Measurements from ENCODE around the gene SORCS2.

- TF ChIP-seq SP2 (tag by site-specific recombination; IDR thresholded peaks at IDR 0.05), result no peak
- no peak for TF ChIP-seq ZNF221 (tag by site-specific recombination; IDR thresholded peaks at IDR 0.05; ENCODE audit: borderline replicate concordance)
- no peak for TF ChIP-seq ZNF140 (tag by site-specific recombination; IDR thresholded peaks at IDR 0.05)
- TF ChIP-seq KLF17 (tag by site-specific recombination; IDR thresholded peaks at IDR 0.05), result no peak
- no peak for TF ChIP-seq CTCF (tag by site-specific recombination; IDR thresholded peaks at IDR 0.05)
- TF ChIP-seq, protein P1, sequence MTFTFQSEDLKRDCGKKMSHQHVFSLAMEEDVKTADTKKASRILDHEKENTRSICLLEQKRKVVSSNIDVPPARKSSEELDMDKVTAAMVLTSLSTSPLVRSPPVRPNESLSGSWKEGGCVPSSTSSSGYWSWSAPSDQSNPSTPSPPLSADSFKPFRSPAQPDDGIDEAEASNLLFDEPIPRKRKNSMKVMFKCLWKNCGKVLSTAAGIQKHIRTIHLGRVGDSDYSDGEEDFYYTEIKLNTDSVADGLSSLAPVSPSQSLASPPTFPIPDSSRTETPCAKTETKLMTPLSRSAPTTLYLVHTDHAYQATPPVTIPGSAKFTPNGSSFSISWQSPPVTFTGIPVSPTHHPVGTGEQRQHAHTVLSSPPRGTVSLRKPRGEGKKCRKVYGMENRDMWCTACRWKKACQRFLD (tag by site-specific recombination; IDR thresholded peaks at IDR 0.05), result no peak
- no peak for TF ChIP-seq ELK4 (IDR thresholded peaks at IDR 0.05; ENCODE audit: borderline replicate concordance, low read depth, low read length)
These were observed 68.2 kb downstream of the SORCS2 start for GRCh38 chr4:7260569-7260968.

Measured in HEK293 (cell line).